ENCODE data around the gene PSEN1.

PSEN1 gene

DNA sequence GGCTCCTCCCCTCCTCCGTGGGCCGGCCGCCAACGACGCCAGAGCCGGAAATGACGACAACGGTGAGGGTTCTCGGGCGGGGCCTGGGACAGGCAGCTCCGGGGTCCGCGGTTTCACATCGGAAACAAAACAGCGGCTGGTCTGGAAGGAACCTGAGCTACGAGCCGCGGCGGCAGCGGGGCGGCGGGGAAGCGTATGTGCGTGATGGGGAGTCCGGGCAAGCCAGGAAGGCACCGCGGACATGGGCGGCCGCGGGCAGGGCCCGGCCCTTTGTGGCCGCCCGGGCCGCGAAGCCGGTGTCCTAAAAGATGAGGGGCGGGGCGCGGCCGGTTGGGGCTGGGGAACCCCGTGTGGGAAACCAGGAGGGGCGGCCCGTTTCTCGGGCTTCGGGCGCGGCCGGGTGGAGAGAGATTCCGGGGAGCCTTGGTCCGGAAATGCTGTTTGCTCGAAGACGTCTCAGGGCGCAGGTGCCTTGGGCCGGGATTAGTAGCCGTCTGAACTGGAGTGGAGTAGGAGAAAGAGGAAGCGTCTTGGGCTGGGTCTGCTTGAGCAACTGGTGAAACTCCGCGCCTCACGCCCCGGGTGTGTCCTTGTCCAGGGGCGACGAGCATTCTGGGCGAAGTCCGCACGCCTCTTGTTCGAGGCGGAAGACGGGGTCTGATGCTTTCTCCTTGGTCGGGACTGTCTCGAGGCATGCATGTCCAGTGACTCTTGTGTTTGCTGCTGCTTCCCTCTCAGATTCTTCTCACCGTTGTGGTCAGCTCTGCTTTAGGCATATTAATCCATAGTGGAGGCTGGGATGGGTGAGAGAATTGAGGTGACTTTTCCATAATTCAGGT lies at the start of gene PSEN1:
Gene PSEN1 (plus strand): TSS at position 121 of the 839 bp plus-strand sequence. CDS start 11,513 bp downstream, outside the sequence.
- peak; percentile 89 for DNase-seq

DNA sequence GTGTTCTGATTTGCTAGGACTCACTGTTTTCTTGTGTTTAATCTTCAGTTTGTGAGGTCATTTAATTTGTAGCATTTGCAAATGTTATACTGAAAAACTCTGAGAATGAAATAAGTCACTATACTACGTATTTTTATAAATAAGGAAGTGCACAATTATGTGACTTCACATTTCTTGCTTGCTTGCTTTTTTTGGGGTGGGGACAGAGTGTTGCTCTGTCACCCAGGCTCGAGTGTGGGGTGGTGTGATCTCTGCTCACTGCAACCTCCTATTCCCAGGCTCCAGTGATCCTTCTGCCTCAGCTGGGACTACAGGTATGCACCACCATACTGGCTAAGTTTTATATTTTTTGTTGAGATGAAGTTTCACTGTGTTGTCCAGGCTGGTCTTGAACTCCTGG lies 45.3 kb upstream of the PSEN1 start:
- DNase-seq, result no peak

DNA sequence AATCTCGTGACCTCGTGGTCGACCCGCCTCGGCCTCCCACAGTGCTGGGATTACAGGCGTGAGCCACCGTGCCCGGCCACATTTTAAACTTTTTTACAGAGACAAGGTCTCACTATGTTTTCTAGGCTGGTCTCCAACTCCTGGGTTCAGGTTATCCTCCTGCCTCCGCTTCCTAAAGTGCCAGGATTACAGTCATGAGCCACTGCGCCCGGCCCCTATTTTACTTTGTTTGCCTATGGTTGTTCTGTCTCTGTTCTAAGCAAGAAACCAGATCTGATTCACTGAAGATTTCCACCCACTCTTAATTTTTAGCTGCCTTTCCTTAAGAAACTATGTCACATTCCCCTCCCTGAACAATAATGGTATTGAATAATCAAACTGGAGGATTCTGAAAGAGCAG lies 38.9 kb upstream of the PSEN1 start:
- no peak for DNase-seq

DNA sequence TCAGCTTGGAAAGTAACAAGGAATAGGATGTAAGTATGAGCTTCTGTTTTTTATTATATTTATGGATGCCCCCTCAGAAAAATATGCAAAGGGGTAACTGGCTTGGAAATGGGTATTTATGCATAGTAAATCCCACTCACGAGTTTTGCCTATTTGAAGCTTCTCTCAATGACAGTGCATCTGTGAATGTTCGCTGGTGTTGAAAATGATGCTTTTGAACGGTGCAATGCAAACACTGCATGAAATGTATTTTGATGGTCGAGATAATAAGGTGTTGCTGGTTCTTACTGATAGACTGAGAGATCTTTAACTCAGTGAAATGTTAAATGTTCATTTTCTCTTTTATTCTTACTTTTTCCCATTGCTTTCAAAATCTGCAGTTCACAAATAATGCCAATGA lies 36.0 kb upstream of the PSEN1 start:
- no peak for DNase-seq

DNA sequence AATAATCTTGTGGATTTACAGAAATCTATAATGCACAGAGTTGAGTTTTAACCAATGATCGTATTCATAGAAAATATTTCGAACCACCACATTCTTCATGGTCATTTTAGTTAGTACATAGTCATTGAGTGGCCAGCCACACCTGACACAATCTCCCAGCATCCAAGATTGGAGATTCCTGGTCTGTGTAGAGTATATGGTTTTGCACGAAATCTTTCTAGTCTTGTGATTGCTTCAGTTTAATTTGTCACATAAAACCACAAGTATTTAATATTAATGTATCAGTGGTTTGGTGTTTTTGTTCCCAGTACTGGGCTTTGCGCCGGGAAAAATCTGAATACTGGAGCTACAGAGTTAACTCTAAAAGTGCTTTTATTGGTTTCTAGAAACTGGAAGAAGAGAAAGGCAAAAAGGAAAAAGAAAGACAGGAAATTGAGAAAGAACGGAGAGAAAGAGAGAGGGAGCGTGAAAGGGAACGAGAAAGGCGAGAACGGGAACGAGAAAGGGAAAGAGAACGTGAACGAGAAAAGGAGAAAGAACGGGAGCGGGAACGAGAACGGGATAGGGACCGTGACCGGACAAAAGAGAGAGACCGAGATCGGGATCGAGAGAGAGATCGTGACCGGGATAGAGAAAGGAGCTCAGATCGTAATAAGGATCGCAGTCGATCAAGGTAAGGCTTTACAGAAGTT lies 33.4 kb upstream of the PSEN1 start:
- DNase-seq, result no peak

DNA sequence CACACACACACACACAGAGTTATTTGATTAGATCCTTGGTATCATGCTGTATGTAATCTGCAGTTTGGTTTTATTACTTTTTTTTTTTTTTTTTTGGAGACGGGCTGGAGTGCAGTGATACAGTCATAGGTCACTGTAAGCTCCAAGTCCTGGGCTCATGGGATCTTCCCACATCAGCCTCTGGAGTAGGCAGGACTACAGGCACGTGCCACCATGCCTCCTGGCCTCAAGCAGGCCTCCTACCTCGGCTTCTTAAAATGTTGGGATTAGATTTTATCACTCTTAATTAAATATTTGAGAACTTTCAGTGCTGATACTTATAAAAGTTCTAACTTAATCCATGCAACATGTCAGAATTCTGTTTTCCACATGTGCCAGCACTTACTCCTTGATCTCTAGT lies 31.3 kb upstream of the PSEN1 start:
- no peak for DNase-seq

DNA sequence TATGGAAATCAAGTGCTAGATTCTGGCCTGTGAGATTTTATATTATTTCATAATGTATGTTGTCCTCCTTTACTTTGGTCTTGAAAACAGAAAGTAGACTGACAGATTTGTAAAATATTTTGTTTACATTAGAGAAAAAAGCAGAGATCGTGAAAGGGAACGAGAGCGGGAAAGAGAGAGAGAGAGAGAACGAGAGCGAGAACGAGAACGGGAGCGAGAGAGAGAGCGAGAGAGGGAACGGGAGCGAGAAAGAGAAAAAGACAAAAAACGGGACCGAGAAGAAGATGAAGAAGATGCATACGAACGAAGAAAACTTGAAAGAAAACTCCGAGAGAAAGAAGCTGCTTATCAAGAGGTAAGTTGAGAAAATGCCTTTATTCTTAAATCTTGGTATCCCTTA lies 30.6 kb upstream of the PSEN1 start:
- no peak for DNase-seq

DNA sequence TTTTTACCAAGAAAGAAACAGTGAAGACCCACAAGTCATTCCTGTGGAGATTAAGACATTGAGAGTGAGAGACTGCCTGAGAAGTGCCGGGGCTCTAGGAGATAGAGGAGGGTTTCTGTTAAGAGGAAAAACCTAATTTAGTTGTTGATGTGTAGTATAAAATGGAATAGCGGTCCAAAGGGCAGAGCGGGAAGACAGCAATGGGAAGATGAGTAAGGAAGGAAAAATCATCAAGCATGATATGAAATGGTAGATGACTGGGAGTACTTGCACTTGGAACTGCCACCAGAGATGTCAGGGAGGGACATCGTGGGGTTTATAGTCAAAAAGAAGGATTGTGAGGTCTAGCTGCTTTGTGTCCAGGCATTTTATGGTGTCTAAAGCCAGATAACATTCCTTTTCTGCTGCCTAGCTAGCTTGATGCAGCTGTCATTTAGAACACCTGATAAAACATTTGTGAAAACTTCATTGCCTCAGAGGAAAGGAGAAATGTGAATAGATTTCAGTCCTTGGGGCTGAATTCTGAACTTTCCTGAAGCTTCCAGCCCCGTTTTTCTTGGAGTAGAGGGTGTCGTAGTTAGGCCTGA lies 20.1 kb upstream of the PSEN1 start:
- no peak for DNase-seq

DNA sequence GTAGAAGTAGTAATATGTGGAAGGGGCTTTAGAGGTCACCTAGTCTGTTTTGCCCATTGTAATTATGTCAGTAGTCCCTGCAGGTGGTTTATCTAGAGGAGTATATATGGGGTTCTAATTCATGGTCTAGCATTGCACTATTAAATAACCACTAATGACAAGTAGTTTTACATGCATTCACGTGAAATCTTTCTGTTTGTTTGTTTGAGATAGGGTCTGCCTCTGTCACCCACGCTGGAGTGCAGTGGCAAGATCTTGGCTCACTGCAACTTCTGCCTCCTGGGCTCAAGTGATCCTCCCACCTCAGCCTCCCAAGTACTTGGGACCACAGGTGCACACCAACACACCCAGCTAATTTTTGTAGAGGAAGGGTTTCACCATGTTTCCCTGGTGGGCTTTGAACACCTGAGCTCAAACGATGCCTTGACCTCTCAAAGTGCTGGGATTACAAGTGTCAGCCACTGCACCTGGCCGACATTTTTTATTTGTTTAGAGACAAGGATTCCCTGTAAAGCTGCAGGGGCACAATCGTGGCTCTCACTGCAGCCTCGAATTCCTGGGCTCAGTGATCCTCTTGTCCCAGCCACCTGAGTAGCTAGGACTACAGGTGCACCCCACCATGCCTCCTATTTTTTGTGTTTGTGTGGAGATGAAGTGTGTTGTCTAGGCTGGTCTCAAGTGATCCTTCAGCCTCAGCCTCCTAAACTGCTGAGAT lies 12.0 kb upstream of the PSEN1 start:
- peak; percentile 11 for DNase-seq

DNA sequence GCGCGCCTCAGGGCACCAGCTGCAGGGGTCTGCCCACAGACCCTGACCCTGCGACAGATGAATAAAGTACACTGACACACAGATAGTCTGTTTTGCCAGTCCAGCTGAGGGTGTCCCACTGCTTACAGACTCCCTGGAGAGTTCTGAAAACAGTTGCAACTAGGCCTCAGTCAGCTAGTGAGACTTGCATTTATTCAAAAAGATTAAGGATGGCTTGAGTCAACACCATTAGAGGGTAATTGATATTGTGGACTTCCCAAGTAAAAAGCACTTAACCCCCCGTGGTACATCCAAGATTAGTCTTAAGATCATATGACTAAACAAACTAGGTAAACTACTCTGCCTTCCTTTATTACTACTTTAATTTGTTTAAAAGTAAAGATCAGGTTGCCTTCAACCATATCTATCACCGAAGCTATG lies 11.1 kb upstream of the PSEN1 start:
- peak; percentile 63 for DNase-seq

DNA sequence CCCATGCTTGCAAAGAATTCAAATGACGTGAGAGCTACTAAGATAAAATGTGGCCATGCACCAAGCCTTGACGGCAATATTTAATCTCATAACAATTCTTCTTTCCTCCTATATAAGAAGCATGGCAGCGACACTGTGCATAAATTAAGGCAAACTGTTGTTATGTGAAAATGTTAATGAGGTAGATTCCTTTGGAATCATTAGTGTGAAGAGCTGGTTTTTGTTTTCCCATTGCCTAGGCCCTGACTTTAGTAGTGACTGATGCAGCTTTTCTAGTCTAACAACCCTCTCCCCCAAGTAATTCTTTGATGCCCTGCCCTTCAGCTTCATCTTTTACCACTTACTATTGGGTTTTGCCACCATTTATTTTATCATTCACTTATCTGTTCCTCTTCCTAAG lies 10.6 kb upstream of the PSEN1 start:
- no peak for DNase-seq

DNA sequence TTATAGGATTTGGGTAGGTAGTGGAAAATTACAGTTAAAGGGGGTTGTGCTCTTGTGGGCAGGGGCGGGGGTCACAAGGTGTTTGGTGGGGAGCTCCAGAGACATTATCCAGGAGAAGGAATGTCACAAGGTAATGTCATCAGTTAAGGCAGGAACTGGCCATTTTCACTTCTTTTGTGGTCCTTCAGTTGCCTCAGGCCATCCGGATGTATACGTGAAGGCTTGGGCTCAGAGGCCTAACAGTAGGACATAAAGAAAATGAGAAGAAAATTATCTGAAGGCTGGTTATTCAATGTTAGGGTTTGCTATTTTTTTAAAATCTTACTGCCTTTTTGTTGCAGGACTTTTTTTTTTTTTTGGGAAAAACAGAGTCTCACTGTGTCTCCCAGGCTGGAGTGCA lies 2.5 kb upstream of the PSEN1 start:
- DNase-seq, result no peak

DNA sequence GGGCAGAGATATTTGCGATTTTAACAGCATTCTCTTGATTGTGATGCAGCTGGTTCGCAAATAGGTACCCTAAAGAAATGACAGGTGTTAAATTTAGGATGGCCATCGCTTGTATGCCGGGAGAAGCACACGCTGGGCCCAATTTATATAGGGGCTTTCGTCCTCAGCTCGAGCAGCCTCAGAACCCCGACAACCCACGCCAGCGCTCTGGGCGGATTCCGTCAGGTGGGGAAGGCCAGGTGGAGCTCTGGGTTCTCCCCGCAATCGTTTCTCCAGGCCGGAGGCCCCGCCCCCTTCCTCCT lies 271 bp upstream of the PSEN1 start:
- DNase-seq, result no peak

DNA sequence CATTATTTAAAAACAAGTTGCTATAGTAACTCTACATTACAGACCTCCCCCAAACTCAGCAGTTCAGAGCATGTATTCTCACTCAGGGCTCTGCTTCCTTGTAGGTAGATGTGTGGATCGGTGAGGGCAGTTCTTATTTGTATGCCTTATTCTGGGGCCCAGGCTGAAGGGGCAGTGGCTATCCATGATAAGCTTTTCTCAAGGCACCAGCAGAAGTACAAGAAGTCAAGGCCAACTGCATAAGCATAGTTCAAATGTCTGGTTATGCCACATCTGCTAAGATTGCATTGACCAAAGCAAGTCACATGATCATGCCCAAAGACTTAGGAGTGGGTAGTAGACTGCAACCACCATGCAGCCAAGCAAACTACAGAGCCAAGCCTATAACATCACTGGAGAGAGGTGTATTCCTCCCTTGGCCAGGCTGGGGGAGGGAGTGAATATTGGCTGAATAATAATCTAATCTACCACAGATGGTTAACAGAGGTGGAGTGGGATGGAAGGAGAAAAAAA lies 4.6 kb downstream of the PSEN1 start:
- DNase-seq, result no peak

DNA sequence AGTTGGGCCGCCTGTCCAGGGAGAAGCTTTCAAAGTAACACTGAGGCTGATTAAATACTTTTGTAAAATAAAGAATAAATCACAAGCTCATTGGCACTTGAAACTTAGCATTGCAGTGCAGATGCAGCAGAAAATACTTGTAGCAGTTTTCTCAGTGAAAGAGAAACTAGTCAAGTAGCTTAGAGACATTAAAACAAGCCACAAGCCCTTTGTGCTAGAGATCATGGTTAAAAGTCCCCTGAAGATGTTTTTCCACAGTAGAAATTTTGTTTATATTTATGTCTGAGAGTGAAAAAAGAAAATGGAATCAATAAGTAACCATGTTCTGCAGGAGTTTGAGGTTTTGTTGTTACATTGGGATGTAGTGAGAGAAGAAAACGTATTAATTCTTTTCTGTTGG lies 5.9 kb downstream of the PSEN1 start:
- no peak for DNase-seq

DNA sequence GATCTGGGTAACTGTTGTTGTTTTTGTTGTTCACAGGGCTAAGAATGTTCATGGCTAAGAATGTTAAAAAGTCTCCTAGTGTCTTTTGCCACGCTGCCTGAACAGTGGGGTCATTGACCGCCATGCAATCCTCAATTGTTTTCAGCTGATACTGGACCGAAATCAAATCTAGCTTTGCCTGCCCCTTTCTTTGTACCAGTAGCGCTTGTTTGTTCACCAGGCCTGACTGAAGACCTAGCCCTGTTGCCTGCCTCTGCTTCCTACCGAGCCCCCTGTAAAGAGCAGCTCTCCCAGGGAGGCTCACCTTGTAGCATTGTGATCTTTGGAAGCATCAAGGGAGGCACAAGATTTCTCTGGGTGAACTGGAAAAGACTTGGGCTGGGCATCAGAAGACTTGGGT lies 6.7 kb downstream of the PSEN1 start:
- DNase-seq, result no peak

DNA sequence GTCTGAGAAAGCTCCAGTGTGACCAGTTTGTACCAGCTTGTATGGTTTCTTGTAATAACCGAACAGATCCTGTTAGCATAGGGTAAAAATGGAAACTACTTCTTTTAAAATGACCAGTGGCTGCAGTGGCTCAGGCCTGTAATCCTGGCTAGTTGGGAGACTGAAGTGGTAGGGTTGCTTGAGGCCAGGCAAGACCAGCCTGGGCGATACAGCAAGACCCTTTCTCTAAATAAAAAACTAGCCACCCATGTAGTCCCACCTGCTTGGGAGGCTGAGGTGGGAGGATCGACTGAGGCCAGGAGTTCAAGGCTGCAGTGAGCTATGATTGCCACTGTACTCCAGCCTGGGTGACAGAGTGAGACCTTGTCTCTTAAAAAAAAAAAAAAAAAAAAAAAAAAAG lies 7.3 kb downstream of the PSEN1 start:
- DNase-seq, result no peak

DNA sequence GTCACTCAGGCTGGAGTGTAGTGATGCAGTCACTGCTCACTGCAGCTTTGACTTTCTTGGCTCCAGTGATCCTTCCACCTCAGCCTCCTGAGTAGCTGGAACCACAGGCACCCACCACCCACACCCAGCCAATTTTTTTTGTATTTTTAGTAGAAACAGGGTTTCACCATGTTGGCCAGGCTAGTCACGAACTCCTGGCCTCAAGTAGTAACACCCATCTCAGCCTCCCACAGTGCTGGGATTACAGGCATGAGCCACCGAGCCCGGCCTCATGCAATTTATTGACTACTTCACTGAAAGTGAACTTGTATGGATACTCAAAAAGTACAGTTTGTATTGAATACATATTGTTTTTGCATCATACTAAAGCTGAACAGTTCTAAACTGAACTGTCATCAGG lies 9.1 kb downstream of the PSEN1 start:
- DNase-seq, result no peak

DNA sequence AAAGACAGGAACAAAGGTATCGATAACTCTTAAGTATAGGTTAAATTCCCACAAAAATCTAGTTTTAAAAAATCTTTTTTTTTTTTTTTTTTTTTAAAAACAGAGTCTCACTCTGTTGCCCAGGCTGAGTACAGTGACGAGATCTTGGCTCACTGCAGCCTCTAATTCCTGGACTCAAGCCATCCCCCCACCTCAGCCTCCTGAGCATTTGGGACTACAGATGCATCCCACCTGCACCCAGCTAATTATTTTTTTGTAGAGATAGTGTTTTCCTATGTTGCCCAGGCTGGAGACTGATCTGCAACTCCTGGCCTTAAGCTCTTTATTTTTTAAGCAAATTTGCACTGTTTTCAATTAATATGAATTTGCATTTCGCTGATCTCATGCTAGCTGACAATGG lies 9.8 kb downstream of the PSEN1 start:
- DNase-seq, result no peak

DNA sequence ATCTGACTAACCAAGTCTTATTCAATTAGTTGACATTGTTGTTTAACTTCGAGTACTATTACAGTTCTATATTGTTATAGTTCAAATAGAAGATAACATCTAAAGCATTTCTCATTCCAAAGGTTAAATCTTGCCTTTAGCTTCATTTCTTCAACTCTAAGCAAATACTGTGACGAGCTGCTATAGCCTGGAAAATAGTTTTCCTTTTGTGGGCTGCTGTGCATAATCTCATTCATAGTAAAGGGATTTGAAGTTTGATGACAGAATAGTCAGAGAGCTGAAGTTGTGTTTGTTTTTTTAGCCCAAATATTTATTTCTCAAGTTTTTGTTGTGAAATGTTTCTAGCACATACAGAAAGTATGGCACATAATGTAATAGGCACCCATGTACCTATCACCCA lies 13.4 kb downstream of the PSEN1 start:
- no peak for DNase-seq

DNA sequence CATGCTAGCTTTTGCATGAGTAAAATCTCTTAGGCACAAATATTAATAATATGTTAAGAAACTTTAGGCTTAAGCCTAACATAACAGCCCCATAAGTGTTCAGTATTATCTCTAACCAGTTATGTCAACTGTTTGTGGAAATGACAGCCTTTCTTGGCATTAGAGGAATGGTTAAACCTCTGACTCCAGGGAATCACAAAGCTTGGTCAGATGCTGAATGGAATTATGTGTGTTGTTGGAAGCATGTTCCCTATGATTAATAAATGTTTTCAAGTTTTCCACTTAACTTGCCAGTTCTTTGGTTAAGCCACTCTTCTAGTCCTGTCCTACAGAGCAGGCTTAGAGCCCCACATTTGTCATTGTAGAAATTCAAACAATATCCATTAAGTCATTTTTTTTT lies 17.0 kb downstream of the PSEN1 start:
- no peak for DNase-seq

DNA sequence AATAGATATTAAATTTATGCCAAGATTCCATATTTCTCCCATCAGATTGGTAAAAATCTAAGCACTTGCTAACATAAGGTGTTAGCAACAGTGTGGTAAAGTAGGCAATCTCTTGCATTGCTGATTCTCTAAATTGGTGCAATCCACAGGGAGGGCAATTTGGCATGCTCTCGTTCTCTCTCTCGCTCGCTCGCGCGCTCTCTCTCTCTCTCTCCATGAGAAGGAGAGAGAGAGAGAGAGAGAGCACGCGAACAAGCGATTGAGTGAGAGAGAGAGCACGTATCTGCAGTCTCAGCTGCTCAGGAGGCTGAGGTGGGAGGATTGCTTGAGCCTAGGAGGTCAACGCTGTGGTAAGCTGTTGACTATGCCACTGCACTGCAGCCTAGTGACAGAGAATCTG lies 25.9 kb downstream of the PSEN1 start:
- no peak for DNase-seq

DNA sequence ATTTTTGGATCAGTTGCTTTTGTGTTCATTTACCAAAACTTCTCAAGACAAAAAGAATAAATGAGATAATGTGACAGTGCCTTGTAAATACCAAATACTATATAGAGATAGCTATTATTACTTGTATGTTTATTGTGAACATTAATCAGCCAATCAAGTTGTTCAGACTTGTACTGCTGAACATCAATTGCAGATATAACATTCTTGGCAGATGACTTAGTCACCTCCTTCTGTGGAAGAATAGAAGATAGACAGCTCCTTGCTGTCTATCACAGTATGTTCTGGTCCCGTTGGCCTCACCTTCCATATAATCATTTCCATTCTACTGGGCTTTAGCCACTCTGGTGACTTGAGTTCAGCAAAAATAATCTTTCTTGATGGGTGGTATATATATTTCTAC lies 30.1 kb downstream of the PSEN1 start:
- no peak for DNase-seq

DNA sequence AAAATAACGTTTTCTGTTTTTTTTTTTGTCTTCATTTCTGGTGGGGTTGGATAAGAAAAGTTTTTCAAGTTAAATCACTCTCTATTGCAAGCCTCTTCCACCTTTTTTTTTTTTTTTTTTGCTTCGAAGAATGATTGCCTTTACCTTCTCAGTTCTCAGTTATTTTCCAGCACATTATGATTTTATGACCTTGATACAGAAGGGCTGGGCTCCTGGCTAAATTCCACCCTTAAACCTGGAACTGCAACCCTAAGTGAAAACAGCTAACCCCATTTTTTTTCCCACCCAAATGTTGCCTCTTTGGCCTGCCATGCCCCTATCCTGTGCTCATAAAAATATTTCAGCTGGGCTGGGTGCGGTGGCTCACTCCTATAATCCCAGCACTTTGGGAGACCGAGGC lies 31.4 kb downstream of the PSEN1 start:
- no peak for DNase-seq
